SK-N-SH treated with all-trans-retinoic acid at 6 μM for 48 hours (cell line): ENCODE measurements around the gene SPTBN4.

Experiments
- ARNTL ChIP-seq: fragments of 450-650 bp; formaldehyde crosslinking; IDR thresholded peaks from 2 replicates; pipeline ENCODE4 v1.5.0; 2020; ENCODE audit warnings: low read depth, mild to moderate bottlenecking, moderate library complexity, borderline replicate concordance
- CSDC2 ChIP-seq: fragments of 250-450 bp; sonication (Bioruptor Pico); IDR thresholded peaks from 2 replicates; pipeline ENCODE4 v1.5.0; 2020; ENCODE audit warnings: mild to moderate bottlenecking, moderate library complexity
- ESRRG ChIP-seq: fragments of 250-450 bp; sonication (Bioruptor Pico); IDR thresholded peaks from 2 replicates; pipeline ENCODE4 v1.6.1; 2021; ENCODE audit warnings: mild to moderate bottlenecking
- OSR1 ChIP-seq: fragments of 250-450 bp; sonication (Bioruptor Pico); IDR thresholded peaks from 2 replicates; pipeline ENCODE4 v1.8.0; 2022; ENCODE audit warnings: moderate library complexity, mild to moderate bottlenecking, inconsistent platforms
- PATZ1 ChIP-seq: fragments of 250-450 bp; sonication (Bioruptor Pico); IDR thresholded peaks from 2 replicates; pipeline ENCODE4 v1.8.0; 2020; ENCODE audit warnings: mild to moderate bottlenecking, moderate library complexity, borderline replicate concordance
- POU6F1 ChIP-seq: fragments of 250-450 bp; sonication (Bioruptor Pico); IDR thresholded peaks from 2 replicates; pipeline ENCODE4 v1.8.0; 2021; ENCODE audit warnings: low read depth, mild to moderate bottlenecking, moderate library complexity, borderline replicate concordance
- SNAI2 ChIP-seq: fragments of 250-450 bp; sonication (Bioruptor Pico); IDR thresholded peaks from 2 replicates; pipeline ENCODE4 v1.5.0; 2020; ENCODE audit warnings: mild to moderate bottlenecking, moderate library complexity
- ZC3H10 ChIP-seq: fragments of 250-450 bp; sonication (Bioruptor Pico); IDR thresholded peaks from 2 replicates; pipeline ENCODE4 v1.5.1; 2021; ENCODE audit warnings: mild to moderate bottlenecking, moderate library complexity
- ZFP3 ChIP-seq: fragments of 250-450 bp; sonication (Bioruptor Pico); IDR thresholded peaks from 2 replicates; pipeline ENCODE4 v1.5.0; 2020; ENCODE audit warnings: mild to moderate bottlenecking, moderate library complexity
- ZNF565 ChIP-seq: fragments of 450-650 bp; formaldehyde crosslinking; conservative IDR thresholded peaks from 2 replicates; pipeline ENCODE4 v1.5.0; 2020; ENCODE audit warnings: low read depth, mild to moderate bottlenecking, moderate library complexity
- ZNF8 ChIP-seq: fragments of 450-650 bp; formaldehyde crosslinking; IDR thresholded peaks from 2 replicates; pipeline ENCODE4 v1.5.0; 2020; ENCODE audit warnings: mild to moderate bottlenecking, moderate library complexity
- TF ChIP-seq, protein P1 (sequence below): fragments of 250-450 bp; sonication (Bioruptor Pico); IDR thresholded peaks from 2 replicates; pipeline ENCODE4 v1.5.0; 2020; ENCODE audit warnings: mild to moderate bottlenecking, moderate library complexity

DNA sequence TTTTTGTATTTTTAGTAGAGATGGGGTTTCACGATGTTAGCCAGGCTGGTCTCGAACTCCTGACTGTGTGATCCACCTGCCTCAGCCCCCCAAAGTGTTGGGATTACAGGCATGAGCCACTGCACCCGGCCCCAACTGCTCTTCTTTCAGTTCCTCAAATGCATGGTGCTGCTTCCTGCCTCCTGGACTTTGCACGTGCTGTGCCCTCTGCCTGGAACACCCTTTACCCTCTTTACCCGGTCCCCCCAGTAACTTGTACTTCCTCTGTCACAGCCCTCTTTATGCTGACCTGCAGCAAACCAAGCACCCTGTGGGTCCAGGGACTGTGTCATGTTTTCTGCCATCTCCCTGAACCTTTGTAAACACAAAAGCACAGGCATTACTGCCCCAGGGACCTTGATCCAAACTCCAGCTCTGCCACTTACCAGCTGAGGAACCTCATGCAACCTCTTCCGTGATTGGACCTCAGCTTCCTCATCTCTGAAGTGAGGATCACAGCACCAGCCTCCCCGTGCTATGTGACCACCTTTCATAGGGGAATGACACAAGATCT lies 5.1 kb upstream of the SPTBN4 start:
- no peak for TF ChIP-seq PATZ1
- TF ChIP-seq, protein P1, sequence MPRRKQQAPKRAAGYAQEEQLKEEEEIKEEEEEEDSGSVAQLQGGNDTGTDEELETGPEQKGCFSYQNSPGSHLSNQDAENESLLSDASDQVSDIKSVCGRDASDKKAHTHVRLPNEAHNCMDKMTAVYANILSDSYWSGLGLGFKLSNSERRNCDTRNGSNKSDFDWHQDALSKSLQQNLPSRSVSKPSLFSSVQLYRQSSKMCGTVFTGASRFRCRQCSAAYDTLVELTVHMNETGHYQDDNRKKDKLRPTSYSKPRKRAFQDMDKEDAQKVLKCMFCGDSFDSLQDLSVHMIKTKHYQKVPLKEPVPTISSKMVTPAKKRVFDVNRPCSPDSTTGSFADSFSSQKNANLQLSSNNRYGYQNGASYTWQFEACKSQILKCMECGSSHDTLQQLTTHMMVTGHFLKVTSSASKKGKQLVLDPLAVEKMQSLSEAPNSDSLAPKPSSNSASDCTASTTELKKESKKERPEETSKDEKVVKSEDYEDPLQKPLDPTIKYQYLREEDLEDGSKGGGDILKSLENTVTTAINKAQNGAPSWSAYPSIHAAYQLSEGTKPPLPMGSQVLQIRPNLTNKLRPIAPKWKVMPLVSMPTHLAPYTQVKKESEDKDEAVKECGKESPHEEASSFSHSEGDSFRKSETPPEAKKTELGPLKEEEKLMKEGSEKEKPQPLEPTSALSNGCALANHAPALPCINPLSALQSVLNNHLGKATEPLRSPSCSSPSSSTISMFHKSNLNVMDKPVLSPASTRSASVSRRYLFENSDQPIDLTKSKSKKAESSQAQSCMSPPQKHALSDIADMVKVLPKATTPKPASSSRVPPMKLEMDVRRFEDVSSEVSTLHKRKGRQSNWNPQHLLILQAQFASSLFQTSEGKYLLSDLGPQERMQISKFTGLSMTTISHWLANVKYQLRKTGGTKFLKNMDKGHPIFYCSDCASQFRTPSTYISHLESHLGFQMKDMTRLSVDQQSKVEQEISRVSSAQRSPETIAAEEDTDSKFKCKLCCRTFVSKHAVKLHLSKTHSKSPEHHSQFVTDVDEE = no peak
- no peak for TF ChIP-seq OSR1 (CRISPR knock-in tag)
- no peak for TF ChIP-seq ZNF8 (CRISPR knock-in tag)
- TF ChIP-seq CSDC2 (CRISPR knock-in tag) = no peak
- no peak for TF ChIP-seq ESRRG (CRISPR knock-in tag)
- no peak for TF ChIP-seq ZFP3 (CRISPR knock-in tag)
- no peak for TF ChIP-seq ARNTL (CRISPR knock-in tag)
- no peak for TF ChIP-seq SNAI2 (CRISPR knock-in tag)
- TF ChIP-seq ZC3H10 (CRISPR knock-in tag) = no peak
- TF ChIP-seq POU6F1 (CRISPR knock-in tag) = no peak
- TF ChIP-seq ZNF565 = no peak
